ENCODE results near the gene A4GNT.

DNA sequence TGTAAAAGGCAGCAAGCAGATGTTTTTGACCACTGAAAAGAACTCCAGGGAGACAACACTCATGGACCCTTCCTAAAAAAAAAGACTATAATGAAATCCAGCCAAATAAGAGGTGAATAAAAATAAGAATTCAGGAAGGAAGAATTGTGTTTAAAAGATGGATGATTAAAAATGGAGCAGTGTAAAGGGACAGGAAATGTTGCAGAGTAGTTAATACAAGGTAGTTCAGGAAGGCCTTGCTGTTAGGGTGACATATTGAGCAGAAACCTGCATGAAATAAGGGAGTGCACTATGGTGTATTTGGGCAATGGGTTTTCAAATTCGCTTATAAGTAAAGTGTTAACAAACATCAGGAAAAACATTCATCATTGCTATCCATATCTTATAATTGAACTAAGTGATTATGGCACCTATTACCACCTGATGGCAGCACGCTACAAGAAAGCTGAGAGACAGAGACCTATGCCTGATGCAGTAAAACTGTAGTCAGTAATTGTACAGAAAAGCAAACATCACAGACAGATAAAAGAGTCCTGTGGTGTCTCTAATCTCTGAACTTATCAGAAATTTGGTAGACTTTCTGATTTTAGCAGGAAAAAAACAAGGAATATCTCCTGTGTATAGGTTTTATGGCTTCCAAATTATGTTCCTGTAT lies 48.3 kb upstream of the A4GNT start:
- TF ChIP-seq, protein P1, sequence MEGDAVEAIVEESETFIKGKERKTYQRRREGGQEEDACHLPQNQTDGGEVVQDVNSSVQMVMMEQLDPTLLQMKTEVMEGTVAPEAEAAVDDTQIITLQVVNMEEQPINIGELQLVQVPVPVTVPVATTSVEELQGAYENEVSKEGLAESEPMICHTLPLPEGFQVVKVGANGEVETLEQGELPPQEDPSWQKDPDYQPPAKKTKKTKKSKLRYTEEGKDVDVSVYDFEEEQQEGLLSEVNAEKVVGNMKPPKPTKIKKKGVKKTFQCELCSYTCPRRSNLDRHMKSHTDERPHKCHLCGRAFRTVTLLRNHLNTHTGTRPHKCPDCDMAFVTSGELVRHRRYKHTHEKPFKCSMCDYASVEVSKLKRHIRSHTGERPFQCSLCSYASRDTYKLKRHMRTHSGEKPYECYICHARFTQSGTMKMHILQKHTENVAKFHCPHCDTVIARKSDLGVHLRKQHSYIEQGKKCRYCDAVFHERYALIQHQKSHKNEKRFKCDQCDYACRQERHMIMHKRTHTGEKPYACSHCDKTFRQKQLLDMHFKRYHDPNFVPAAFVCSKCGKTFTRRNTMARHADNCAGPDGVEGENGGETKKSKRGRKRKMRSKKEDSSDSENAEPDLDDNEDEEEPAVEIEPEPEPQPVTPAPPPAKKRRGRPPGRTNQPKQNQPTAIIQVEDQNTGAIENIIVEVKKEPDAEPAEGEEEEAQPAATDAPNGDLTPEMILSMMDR (IDR thresholded peaks at IDR 0.05; ENCODE audit: low read depth, low read length, missing input control), result peak; percentile 42
- TF ChIP-seq JUND (IDR thresholded peaks at IDR 0.05) (no peak), YY1 (IDR thresholded peaks at IDR 0.05) (no peak), RAD21 (IDR thresholded peaks at IDR 0.05) (peak; percentile 84 to 87), NR2F2 (IDR thresholded peaks at IDR 0.05) (no peak), EGR1 (IDR thresholded peaks at IDR 0.05; ENCODE audit: low read depth in 2 of 2) (no peak), SP1 (IDR thresholded peaks at IDR 0.05) (no peak)
- TF ChIP-seq, protein P2, sequence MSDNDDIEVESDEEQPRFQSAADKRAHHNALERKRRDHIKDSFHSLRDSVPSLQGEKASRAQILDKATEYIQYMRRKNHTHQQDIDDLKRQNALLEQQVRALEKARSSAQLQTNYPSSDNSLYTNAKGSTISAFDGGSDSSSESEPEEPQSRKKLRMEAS (IDR thresholded peaks at IDR 0.05), result no peak
- TF ChIP-seq, protein P3, sequence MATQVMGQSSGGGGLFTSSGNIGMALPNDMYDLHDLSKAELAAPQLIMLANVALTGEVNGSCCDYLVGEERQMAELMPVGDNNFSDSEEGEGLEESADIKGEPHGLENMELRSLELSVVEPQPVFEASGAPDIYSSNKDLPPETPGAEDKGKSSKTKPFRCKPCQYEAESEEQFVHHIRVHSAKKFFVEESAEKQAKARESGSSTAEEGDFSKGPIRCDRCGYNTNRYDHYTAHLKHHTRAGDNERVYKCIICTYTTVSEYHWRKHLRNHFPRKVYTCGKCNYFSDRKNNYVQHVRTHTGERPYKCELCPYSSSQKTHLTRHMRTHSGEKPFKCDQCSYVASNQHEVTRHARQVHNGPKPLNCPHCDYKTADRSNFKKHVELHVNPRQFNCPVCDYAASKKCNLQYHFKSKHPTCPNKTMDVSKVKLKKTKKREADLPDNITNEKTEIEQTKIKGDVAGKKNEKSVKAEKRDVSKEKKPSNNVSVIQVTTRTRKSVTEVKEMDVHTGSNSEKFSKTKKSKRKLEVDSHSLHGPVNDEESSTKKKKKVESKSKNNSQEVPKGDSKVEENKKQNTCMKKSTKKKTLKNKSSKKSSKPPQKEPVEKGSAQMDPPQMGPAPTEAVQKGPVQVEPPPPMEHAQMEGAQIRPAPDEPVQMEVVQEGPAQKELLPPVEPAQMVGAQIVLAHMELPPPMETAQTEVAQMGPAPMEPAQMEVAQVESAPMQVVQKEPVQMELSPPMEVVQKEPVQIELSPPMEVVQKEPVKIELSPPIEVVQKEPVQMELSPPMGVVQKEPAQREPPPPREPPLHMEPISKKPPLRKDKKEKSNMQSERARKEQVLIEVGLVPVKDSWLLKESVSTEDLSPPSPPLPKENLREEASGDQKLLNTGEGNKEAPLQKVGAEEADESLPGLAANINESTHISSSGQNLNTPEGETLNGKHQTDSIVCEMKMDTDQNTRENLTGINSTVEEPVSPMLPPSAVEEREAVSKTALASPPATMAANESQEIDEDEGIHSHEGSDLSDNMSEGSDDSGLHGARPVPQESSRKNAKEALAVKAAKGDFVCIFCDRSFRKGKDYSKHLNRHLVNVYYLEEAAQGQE (IDR thresholded peaks at IDR 0.05), result no peak
- TF ChIP-seq, protein P4, sequence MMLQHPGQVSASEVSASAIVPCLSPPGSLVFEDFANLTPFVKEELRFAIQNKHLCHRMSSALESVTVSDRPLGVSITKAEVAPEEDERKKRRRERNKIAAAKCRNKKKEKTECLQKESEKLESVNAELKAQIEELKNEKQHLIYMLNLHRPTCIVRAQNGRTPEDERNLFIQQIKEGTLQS (IDR thresholded peaks at IDR 0.05), result no peak
